ENCODE measurements around the gene CHRNA10.

CHRNA10 gene

DNA sequence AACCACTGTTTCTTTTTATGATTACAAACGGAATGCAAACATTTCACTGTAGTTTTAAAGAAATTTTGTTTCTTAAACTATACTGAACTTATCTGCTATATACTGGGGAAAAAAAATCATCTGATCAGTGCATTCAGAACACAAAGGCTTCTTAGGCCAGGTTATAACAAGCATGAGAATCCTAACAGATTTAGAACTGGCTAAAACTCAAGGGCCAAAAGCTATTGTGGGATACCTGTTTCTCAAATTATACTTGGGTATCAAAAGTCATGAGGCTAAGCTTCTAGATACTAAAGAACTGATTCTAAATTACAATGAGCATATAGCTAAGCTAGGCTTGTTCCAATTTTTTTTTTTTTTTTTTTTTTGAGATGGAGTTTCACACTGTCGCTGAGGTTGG, 29.7 kb upstream of the CHRNA10 start:
- DNase-seq (ENCODE audit: low spot score), result no peak
- TF ChIP-seq CTCF (IDR thresholded peaks at IDR 0.05), result no peak
- Histone ChIP-seq H3K27ac (no peak overlapping the region), H3K4me3 (no peak overlapping the region)

DNA sequence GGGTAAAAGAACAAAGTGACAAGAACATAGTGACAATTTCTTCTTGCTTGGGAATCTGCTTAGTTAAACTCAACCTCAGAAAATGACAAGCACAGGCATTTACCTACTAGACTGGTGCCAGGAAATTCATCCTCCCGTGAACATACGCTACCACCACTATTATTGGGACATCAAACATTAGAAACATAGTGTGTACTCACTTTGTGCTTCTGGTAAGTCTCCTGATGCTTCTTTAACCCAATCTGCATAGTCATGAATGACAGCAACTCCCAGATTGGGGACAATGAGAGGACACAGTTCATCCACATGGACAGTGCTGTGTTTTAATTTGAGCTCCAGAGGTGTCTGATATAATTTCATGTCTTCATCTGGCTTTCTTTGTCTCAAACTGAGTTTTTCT, 29.2 kb upstream of the CHRNA10 start:
- no peak for DNase-seq (ENCODE audit: low spot score)
- Histone ChIP-seq H3K27ac (no peak overlapping the region), H3K4me3 (no peak overlapping the region)
- TF ChIP-seq CTCF (IDR thresholded peaks at IDR 0.05), result no peak

GRCh38 chr11:3686751-3687150, 15.6 kb upstream of the CHRNA10 start:
- DNase-seq (ENCODE audit: low spot score), result no peak
- Histone ChIP-seq H3K27ac (no peak overlapping the region), H3K4me3 (no peak overlapping the region)
- no peak for TF ChIP-seq CTCF (IDR thresholded peaks at IDR 0.05)

DNA sequence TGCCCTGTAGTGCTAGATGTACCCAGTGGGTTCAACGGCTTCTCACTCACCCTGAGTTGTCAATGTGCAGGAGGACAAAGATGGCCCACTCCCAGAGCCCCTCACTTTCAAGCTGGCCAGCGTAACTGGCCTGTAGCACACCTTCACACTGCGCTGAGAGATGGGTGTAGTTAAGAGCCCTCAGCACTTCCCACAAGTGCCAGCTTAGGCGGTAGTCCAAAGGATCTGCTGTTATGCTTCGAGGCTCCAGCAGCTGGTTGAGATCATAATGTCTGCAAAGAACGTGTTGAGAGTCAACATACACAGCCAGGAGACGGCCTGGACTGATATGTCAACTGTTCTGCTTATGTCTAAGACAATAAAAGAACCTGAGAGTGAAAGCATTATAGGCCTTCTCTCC, 14.7 kb upstream of the CHRNA10 start:
- DNase-seq (ENCODE audit: low spot score), result no peak
- no peak overlapping the region for H3K4me3 ChIP-seq
- no peak for TF ChIP-seq CTCF (IDR thresholded peaks at IDR 0.05)
- H3K27ac ChIP-seq, result no peak overlapping the region

DNA sequence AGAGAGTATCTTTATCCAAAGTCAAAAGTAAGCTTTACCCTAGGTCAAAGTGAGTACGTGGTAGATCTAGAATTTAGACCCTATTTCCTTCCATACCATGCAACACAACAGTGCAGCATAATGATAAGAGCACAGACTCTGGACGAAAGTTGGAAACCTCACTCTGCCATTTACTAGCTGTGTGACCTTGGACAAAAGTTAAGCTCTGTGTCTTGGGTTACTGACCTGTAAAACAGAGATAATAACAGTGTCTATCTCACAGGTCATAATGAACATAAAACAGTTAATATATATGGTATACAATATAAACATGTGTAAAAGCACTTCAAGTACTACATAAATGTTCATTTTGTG, 13.6 kb upstream of the CHRNA10 start:
- no peak for TF ChIP-seq CTCF (IDR thresholded peaks at IDR 0.05)
- no peak overlapping the region for H3K27ac ChIP-seq
- H3K4me3 ChIP-seq, result no peak overlapping the region
- DNase-seq (ENCODE audit: low spot score), result no peak

- Histone ChIP-seq H3K27ac (no peak overlapping the region), H3K4me3 (no peak overlapping the region)
- no peak for TF ChIP-seq CTCF (IDR thresholded peaks at IDR 0.05)
- no peak for DNase-seq (ENCODE audit: low spot score)
These were observed 13.1 kb upstream of the CHRNA10 start for GRCh38 chr11:3684129-3684818.

DNA sequence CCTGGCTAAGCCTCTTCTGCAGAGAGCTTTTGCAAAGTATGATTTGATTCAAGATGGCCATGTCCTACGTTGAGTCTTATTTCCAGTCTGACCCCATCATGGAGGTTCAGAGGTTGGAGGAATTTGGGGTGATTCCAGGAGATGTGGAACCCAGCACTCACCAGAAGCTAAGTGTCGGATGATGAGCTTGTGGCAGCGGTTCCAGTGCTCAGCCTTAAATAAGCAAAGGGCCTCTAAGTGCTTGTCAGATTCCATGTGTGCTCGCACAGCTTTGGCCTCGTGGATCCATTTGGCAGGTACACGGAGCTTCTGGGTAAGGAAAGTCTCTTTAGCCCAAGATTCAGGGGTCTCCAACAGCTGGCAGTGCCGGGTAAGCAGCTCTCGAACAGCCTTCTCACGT, 11.9 kb upstream of the CHRNA10 start:
- H3K4me3 ChIP-seq, result no peak overlapping the region
- no peak for TF ChIP-seq CTCF (IDR thresholded peaks at IDR 0.05)
- H3K27ac ChIP-seq, result no peak overlapping the region
- DNase-seq (ENCODE audit: low spot score), result no peak
